Liver (tissue), 3 donors: ENCODE data around the gene FMN1.

Experiments
- FOXA1 ChIP-seq: IDR thresholded peaks from 2 replicates; pipeline ENCODE4 v1.6.1; 2016; ENCODE audit warnings: antibody characterized with exemption
- GABPA ChIP-seq, 2 donors: IDR thresholded peaks in 1 of 2; conservative IDR thresholded peaks in 1 of 2; 2 replicates each; pipeline ENCODE4 v1.6.1; 2016; ENCODE audit warnings: antibody characterized with exemption in 2 of 2, mild to moderate bottlenecking in 1 of 2, moderate library complexity in 1 of 2
- HNF4A ChIP-seq, 2 donors: conservative IDR thresholded peaks; 2 replicates each; pipeline ENCODE4 v1.6.1; 2016; ENCODE audit warnings: antibody characterized with exemption in 2 of 2, mild to moderate bottlenecking in 2 of 2
- RAD21 ChIP-seq, 2 donors: IDR thresholded peaks; 2 replicates each; pipeline ENCODE4 v1.6.1; 2016; ENCODE audit warnings: antibody characterized with exemption in 2 of 2, mild to moderate bottlenecking in 2 of 2
- TAF1 ChIP-seq: conservative IDR thresholded peaks from 2 replicates; pipeline ENCODE4 v1.6.1; 2016; ENCODE audit warnings: antibody characterized with exemption, mild to moderate bottlenecking
- TF ChIP-seq, protein P1 (sequence below): fragments of 150-350 bp; IDR thresholded peaks from 2 replicates; pipeline ENCODE4 v1.5.1; 2017; ENCODE audit warnings: improper control_type of control experiment, low read depth, low read length; ENCODE audit not compliant: missing input control
- TF ChIP-seq, protein P2 (sequence below): IDR thresholded peaks from 2 replicates; pipeline ENCODE4 v1.6.1; 2016; ENCODE audit warnings: antibody characterized with exemption
- donor health status: healthy.
- donor health status: healthy.

DNA sequence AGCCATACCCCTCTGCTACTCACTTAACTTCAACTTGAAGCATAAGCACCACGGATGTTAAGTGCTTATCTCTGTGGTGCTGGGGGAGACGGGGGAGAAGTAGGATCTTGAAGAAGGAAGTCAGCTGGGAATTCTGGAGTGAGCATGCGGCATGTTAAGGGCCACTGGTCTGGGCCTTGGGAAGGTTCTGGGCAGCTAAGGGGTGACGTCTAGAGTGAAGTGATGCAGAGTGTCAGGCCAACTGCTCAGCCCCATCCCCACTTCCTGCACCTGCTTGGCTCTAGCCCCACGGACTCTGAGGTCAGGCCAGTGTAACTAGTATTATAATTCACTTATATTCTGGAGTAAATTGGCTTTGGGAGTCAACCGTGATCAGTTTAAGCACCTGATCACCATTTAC lies 228.6 kb downstream of the FMN1 start:
- TF ChIP-seq TAF1, result no peak
- TF ChIP-seq GABPA (IDR thresholded peaks at IDR 0.05 in 1 of 2, conservative IDR thresholded peaks at IDR 0.05 in 1 of 2), result no peak
- TF ChIP-seq, protein P1, sequence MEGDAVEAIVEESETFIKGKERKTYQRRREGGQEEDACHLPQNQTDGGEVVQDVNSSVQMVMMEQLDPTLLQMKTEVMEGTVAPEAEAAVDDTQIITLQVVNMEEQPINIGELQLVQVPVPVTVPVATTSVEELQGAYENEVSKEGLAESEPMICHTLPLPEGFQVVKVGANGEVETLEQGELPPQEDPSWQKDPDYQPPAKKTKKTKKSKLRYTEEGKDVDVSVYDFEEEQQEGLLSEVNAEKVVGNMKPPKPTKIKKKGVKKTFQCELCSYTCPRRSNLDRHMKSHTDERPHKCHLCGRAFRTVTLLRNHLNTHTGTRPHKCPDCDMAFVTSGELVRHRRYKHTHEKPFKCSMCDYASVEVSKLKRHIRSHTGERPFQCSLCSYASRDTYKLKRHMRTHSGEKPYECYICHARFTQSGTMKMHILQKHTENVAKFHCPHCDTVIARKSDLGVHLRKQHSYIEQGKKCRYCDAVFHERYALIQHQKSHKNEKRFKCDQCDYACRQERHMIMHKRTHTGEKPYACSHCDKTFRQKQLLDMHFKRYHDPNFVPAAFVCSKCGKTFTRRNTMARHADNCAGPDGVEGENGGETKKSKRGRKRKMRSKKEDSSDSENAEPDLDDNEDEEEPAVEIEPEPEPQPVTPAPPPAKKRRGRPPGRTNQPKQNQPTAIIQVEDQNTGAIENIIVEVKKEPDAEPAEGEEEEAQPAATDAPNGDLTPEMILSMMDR, result no peak
- TF ChIP-seq RAD21 (IDR thresholded peaks at IDR 0.05), result no peak
- TF ChIP-seq, protein P2, sequence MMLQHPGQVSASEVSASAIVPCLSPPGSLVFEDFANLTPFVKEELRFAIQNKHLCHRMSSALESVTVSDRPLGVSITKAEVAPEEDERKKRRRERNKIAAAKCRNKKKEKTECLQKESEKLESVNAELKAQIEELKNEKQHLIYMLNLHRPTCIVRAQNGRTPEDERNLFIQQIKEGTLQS, result no peak
- TF ChIP-seq HNF4A (conservative IDR thresholded peaks at IDR 0.05), result no peak
- TF ChIP-seq FOXA1, result no peak
